ENCODE data around the gene ELAPOR1. TPM values are rescaled to one million over a fixed set of nuclear protein-coding genes. Genes with fewer than 3 reads are reported as not detected.
A peak's percentile ranks its signal among the peaks of the same experiment; 100 is the strongest.

Gene ELAPOR1
- total and polyA plus RNA-seq, 2 of the 4 experiments (the other 2 are of a cell fraction) = 0.54 to 1.6 TPM

- peak; percentile 85 for DNase-seq
- no peak overlapping the region for H2BK120ac ChIP-seq (ENCODE audit: low read depth, low read length)
- H4K8ac ChIP-seq (ENCODE audit: low read depth in 2 of 2, low read length in 2 of 2) = no peak overlapping the region; a peak in 1 of 4 replicates
- ChIA-PET CTCF (interaction anchor here (0.9 to 2.4 kb wide), 8 partner anchors 10 to 115 kb away, joined by 3 to 13 read pairs (median 4); partner anchors contain the start of genes TAF13 and TMEM167B), POLR2A (ENCODE audit: unreplicated experiment) (interaction anchor here (0.6 kb wide), 1 partner anchor 259 kb away, joined by 3 read pairs; no protein-coding TSS in a partner anchor)
- H3K36me3 ChIP-seq (ENCODE audit: control insufficient read depth, insufficient read depth, low read length) = no peaks in the 10 kb centered on the region
- intact Hi-C loops (cut with micrococcal nuclease) (loop anchor here (1.0 to 5.0 kb wide), 4 partner anchors 102 to 286 kb away; partner anchors contain the start of gene CLCC1), in situ Hi-C loops (cut with MboI; ENCODE audit: low sequenced_read_pairs) (no loop called here), dilution Hi-C loops (cut with HindIII; ENCODE audit: low sequenced_read_pairs, unreplicated experiment) (no loop called here)
- no peak overlapping the region for H2BK5ac ChIP-seq (ENCODE audit: low read depth, low read length, poor library complexity, severe bottlenecking)
- H3K4me3 ChIP-seq (ENCODE audit: insufficient read depth, low read depth, low read length) = no peak overlapping the region
- peaks cover 23% of the 10 kb centered on the region for H3K27me3 ChIP-seq (ENCODE audit: control insufficient read depth, insufficient read depth, low read length)
- no peak overlapping the region for H2BK15ac ChIP-seq (ENCODE audit: low read depth, low read length)
- peak overlapping the region; percentile 67 for H2AK9ac ChIP-seq (replicated peaks; ENCODE audit: low read depth, low read length, poor library complexity)
- H3K14ac ChIP-seq (replicated peaks; ENCODE audit: low read depth, low read length) = no peak overlapping the region
- no peak overlapping the region for H3K4ac ChIP-seq (ENCODE audit: low read depth, low read length)
- no peaks in the 10 kb centered on the region for H3K9me3 ChIP-seq (ENCODE audit: control insufficient read depth, insufficient read depth, low read length)
- no peak overlapping the region for H2AK5ac ChIP-seq (ENCODE audit: low read depth, low read length)
- H2BK20ac ChIP-seq (ENCODE audit: low read depth, low read length) = no peak overlapping the region
- ATAC-seq (ENCODE audit: low read depth) = peak; percentile 94
- no peak overlapping the region for H3K18ac ChIP-seq (ENCODE audit: low read depth, low read length)
- BruUV-seq (replicated peaks) = no TSS peak
- H3K4me2 ChIP-seq (ENCODE audit: low read depth, low read length) = peak overlapping the region; percentile 75
- H4K91ac ChIP-seq (ENCODE audit: insufficient read depth, low read depth, low read length) = no peak overlapping the region
- H4K20me1 ChIP-seq (ENCODE audit: insufficient read depth, low read length) = no peaks in the 10 kb centered on the region
- H4K5ac ChIP-seq (ENCODE audit: low read depth, low read length) = no peak overlapping the region
- H3K27ac ChIP-seq (ENCODE audit: insufficient read depth, low read length) = no peak overlapping the region
- peak overlapping the region; percentile 75 for H2AFZ ChIP-seq (replicated peaks; ENCODE audit: low read length, poor library complexity)
- H3K23ac ChIP-seq (ENCODE audit: low read depth, low read length) = no peak overlapping the region
- H3K9ac ChIP-seq (ENCODE audit: low read depth, low read length) = no peak overlapping the region
- H3K9me1 ChIP-seq (ENCODE audit: insufficient read depth, low read length) = no peaks in the 10 kb centered on the region
- peaks cover 2% of the 10 kb centered on the region; the same call in 1 of the 2 replicates for H3K4me1 ChIP-seq (ENCODE audit: control insufficient read depth, insufficient read depth, low read length)
- H3K79me1 ChIP-seq (ENCODE audit: low read depth in 1 of 2, low read length in 2 of 2) = no peaks in the 10 kb centered on the region
- H3K56ac ChIP-seq (ENCODE audit: extremely low read depth, insufficient read depth, low read length) = no peak overlapping the region
- 0% methylated on average over 3 of the region's 31 CpGs; no CpG with 5 or more reads in 1 of the 2 experiments for WGBS, 2 experiments (ENCODE audit: extremely low coverage in 2 of 2, insufficient read length in 1 of 2)
- TF ChIP-seq CHD1 (IDR thresholded peaks at IDR 0.05; ENCODE audit: low read depth, low read length) (no peak), NFE2L2 (IDR thresholded peaks at IDR 0.05; ENCODE audit: low read depth, low read length) (no peak), MAZ (IDR thresholded peaks at IDR 0.05; ENCODE audit: borderline replicate concordance, low read depth, low read length) (peak; percentile 83; the same call in 1 of the 2 replicates), MAFK (IDR thresholded peaks at IDR 0.05; ENCODE audit: low read depth, low read length) (no peak), CEBPB (IDR thresholded peaks at IDR 0.05; ENCODE audit: low read depth, low read length) (no peak), RAD21 (IDR thresholded peaks at IDR 0.05; ENCODE audit: low read length) (peak; percentile 68), USF2 (IDR thresholded peaks at IDR 0.05; ENCODE audit: low read depth, low read length) (no peak), ELK1 (IDR thresholded peaks at IDR 0.05; ENCODE audit: borderline replicate concordance, low read depth, low read length) (no peak), CTCF (conservative IDR thresholded peaks at IDR 0.05; ENCODE audit: low read depth, low read length) (peak; percentile 91), RFX5 (IDR thresholded peaks at IDR 0.05; ENCODE audit: low read depth, low read length) (no peak), POLR2A (IDR thresholded peaks at IDR 0.05; ENCODE audit: low read depth, low read length) (no peak), MXI1 (IDR thresholded peaks at IDR 0.05; ENCODE audit: borderline replicate concordance, low read depth, low read length) (no peak), FOS (IDR thresholded peaks at IDR 0.05; ENCODE audit: low read depth, low read length) (no peak), BHLHE40 (IDR thresholded peaks at IDR 0.05; ENCODE audit: low read depth, low read length) (no peak), RCOR1 (IDR thresholded peaks at IDR 0.05; ENCODE audit: insufficient replicate concordance, low read length) (no peak)
Measured at GRCh38 chr1:109112652-109113285, 1.1 kb upstream of the ELAPOR1 start.

All from IMR-90 (cell line).